Measurements from ENCODE around the gene SMNDC1. TPM values are rescaled to one million over a fixed set of nuclear protein-coding genes. Genes with fewer than 3 reads are reported as not detected.

SMNDC1 gene
- total RNA-seq, 1 experiment from 2014 or later, result 7.6 TPM

DNA sequence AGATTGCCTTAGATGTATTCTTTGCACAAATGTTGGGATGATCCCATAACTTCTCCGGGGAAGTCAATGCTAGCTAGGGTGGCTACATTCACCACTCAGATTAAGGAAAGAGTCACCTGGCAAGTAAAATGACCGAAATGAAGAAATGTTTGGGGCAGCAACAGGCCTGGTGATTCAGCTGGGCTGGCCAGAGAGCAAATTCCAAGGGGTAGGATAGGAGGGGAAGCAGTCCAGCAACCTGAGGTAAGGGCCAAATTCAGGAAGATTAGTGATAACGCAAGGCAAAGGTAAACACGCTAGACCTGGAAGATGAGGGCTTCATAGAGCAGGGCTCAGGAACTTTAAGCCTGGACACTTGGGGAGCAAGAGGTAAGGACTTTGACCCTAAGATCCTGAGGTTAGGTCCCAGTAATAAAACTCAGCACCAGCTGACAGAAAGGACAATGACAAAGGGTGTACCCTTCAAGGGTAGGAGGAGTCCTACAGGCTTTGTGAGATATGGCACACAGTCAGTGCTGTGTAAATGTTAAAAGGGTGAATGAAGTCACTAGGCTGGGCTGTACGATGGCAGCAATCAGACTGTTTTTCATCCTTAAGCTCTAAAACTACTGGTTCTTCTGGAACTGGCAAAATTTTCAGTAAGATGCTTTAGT, 22.7 kb upstream of the SMNDC1 start:
- no peak for DNase-seq (ENCODE audit: low read depth)

GRCh38 chr10:110326351-110327032, 21.8 kb upstream of the SMNDC1 start:
- peak; percentile 87 for DNase-seq (ENCODE audit: low read depth)

DNA sequence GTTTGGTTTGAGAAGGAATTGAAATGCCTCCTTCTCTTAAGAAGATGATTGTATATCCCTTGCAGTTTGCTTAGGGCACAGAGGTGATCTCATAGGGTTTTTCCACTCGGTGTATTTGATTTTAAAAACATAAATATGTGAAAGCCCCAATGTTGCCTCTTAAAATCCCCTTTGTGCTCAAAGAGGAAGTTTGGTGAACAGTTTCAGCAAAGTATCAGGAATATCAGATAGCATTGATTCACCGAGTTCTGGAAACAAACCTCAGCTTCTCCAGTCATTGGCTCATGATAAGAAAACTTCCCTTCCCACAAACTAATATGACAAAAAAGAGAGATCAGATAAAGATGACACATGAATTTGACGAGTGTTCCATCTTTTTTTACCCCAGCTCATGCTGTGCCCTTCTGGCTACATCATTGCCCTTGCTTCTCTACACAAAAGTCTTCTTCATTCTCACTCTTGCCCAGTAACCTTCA, 20.1 kb upstream of the SMNDC1 start:
- DNase-seq (ENCODE audit: low read depth), result no peak

DNA sequence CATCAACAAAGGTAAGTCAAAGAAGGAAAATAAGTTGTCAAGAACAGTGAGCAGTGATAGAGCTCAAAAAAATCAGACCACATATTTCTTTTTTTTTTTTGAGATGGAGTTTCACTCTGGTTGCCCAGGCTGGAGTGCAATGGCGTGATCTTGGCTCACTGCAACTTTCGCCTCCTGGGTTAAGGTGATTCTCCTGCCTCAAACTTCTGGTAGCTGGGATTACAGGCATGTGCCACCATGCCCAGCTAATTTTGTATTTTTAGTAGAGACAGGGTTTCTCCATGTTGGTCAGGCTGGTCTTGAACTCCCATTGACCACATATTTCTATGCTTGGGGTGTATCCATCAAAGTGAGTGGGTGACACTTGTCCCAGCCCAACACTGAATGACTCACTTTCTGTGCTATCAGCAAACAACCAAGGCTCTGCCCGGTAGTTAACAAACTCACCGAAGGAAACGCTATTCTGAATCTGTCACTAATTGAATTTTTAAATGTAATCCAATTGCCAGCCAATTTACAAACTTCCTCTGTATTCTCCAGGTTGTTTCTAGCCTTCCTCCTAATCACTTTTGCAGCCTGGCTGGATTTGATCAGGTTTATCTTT, 19.6 kb upstream of the SMNDC1 start:
- DNase-seq (ENCODE audit: low read depth), result no peak

DNA sequence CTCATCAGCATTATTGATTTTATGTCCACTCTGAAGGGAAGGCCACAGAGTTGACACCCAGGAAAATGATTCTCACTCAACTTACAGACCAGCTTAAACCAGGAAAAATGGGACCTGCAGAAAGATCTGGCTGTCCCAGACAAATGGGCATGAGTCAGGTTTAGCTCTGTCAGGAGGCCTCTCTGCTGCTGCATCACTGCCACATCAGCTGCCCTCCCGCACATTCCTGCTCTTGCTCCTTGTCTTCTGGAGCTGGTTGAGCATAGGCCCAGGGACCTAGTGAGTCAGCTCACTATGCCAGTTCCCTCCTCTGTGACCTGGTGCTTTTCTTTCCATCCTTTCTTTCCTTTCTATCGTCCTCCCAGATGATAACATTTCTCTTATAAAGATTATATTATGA, 18.8 kb upstream of the SMNDC1 start:
- DNase-seq (ENCODE audit: low read depth), result peak; percentile 89

GRCh38 chr10:110321869-110322620, 17.3 kb upstream of the SMNDC1 start:
- DNase-seq (ENCODE audit: low read depth), result no peak

- no peak for DNase-seq (ENCODE audit: low read depth)
These were observed 13.4 kb upstream of the SMNDC1 start for GRCh38 chr10:110317866-110318850.

DNA sequence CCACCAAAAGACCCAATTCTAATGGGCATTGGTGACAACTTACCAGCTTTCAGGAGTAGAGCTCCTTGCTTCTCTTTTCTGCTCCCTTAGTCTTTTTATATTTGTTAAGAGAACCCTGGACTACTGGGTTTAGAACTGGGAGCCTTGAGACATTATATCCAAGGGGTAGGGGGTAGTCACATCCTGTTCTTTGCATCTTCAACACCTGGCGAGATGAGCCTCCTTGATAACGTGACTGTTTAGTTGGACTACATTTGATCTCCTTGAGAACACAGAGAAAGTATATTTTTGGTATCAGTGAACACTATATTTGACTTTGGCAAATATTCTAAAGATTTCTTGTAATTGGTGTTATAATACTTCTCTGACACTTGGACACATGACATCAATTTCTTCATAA, 9.0 kb upstream of the SMNDC1 start:
- no peak for DNase-seq (ENCODE audit: low read depth)

- DNase-seq (ENCODE audit: low read depth), result no peak
These were observed 7.5 kb upstream of the SMNDC1 start for GRCh38 chr10:110312206-110312605.

- peak; percentile 59 for DNase-seq (ENCODE audit: low read depth)
These were observed 6.7 kb upstream of the SMNDC1 start for GRCh38 chr10:110311357-110311949.

- no peak for DNase-seq (ENCODE audit: low read depth)
These were observed 6.0 kb upstream of the SMNDC1 start for GRCh38 chr10:110310741-110311140.

GRCh38 chr10:110307805-110308204, 3.1 kb upstream of the SMNDC1 start:
- no peak for DNase-seq (ENCODE audit: low read depth)

GRCh38 chr10:110306452-110306768, 1.7 kb upstream of the SMNDC1 start:
- DNase-seq (ENCODE audit: low read depth), result no peak

DNA sequence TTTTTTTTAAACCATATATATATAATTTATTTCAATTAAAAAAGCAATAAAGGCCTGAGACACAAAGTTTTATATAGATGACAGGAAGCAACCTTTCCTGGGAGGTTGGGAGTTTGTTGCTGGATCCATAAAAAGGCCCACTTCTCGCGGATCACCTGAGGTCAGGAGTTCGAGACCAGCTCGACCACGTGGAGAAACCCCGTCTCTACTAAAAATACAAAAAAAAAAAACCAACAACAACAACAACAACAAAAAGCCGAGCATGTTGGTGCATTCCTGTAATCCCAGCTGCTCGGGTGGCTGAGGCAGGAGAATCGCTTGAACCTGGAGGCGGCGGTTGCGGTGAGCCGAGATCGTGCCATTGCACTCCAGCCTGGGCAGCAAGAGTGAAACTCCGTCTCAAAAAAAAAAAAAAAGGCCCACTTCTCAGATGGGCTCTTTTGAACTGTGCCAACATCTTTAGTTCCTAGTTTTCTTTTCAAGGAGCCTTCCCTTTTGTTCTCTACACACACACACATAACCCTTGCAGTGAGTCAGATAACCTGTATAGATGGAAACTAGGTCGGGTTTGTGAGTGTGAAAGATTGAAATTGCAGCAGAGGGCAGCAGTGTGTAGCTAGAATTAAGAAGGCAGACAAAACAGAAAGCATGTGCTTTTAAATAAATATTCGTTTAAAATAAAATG, 1.2 kb upstream of the SMNDC1 start:
- DNase-seq (ENCODE audit: low read depth), result peak; percentile 83

- DNase-seq (ENCODE audit: low read depth), result peak; percentile 15
These were observed 333 bp downstream of the SMNDC1 start for GRCh38 chr10:110304394-110304779.

DNA sequence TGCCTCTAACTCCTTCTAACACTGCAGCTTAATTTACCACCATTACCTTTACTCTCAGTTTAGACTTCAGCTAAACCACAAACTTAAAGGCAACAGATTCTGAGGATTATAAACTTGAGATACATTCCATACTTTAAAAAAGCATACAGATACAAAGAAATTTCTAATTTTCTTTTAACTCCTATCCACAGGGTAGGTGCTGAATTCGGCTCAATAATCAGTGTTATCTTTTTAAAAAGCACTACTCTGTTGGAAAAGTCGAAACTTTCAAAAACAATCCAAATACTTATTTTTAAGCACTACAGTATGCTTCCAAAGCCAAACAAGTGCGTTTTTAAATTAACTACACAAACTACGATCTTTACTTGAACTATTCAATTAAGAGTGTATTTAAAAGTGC, 1.0 kb downstream of the SMNDC1 start:
- no peak for DNase-seq (ENCODE audit: low read depth)

- DNase-seq (ENCODE audit: low read depth), result no peak
These were observed 4.2 kb downstream of the SMNDC1 start for GRCh38 chr10:110300486-110300986.

GRCh38 chr10:110296966-110297365, 7.8 kb downstream of the SMNDC1 start:
- DNase-seq (ENCODE audit: low read depth), result no peak

GRCh38 chr10:110286841-110287240, 17.9 kb downstream of the SMNDC1 start:
- DNase-seq (ENCODE audit: low read depth), result no peak

- DNase-seq (ENCODE audit: low read depth), result no peak
These were observed 19.2 kb downstream of the SMNDC1 start for GRCh38 chr10:110285501-110285900.
